HG03025 (cell line): ENCODE data around the gene MRPS34.

ENCODE experiments used
- ATAC-seq: cut with Tn5 transposase; IDR thresholded peaks from one replicate; pipeline ENCODE4 v1.9.1; 2021; ENCODE audit warnings: mild to moderate bottlenecking, moderate library complexity; ENCODE audit not compliant: unreplicated experiment, low FRiP score

Gene MRPS34

GRCh38 chr16:1731603-1732002 lies 41.3 kb downstream of the MRPS34 start:
- ATAC-seq, result no peak

- ATAC-seq, result no peak
Observed at GRCh38 chr16:1731073-1731472, 41.9 kb downstream of the MRPS34 start.

- no peak for ATAC-seq
Observed at GRCh38 chr16:1729445-1729844, 43.5 kb downstream of the MRPS34 start.

- ATAC-seq, result no peak
Observed at GRCh38 chr16:1729026-1729425, 43.9 kb downstream of the MRPS34 start.

GRCh38 chr16:1727651-1728624 lies 45.0 kb downstream of the MRPS34 start:
- ATAC-seq, result no peak

- no peak for ATAC-seq
Observed at GRCh38 chr16:1726661-1727502, 46.1 kb downstream of the MRPS34 start.

- ATAC-seq, result no peak
Observed at GRCh38 chr16:1724491-1724890, 48.4 kb downstream of the MRPS34 start.

- no peak for ATAC-seq
Observed at GRCh38 chr16:1723450-1724147, 49.3 kb downstream of the MRPS34 start.
